GM19467 (cell line): ENCODE data around the gene VAT1.
"Not testable (repeated sequence)": the region's sequence is repeated elsewhere in the genome, so short reads cannot be mapped to it uniquely, and the experiment has no call there.

Source experiments
- ATAC-seq: cut with Tn5 transposase; IDR thresholded peaks from one replicate; pipeline ENCODE4 v1.9.1; 2021; ENCODE audit warnings: mild to moderate bottlenecking, moderate library complexity; ENCODE audit not compliant: unreplicated experiment

Gene VAT1

DNA sequence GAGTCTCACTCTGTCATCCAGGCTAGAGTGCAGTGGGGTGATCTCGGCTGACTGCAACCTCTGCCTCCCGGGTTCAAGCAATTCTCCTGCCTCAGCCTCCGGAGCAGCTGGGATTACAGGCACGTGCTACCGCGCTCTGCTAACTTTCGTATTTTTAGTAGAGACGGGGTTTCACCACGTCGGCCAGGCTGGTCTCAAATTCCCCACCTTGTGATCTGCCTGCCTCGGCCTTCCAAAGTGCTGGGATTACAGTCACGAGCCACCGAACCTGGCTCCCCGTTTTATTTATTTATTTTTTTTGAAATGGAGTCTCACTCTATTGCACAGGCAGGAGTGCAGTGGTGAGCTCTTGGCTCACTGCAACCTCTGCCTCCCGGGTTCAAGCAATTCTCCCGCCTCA lies 46.5 kb downstream of the VAT1 start:
- ATAC-seq, result not testable (repeated sequence)

- no peak for ATAC-seq
Observed at GRCh38 chr17:42975265-42975664, 46.9 kb downstream of the VAT1 start.

GRCh38 chr17:42973323-42973722 lies 48.9 kb downstream of the VAT1 start:
- ATAC-seq, result not testable (repeated sequence)

GRCh38 chr17:42971589-42971988 lies 50.6 kb downstream of the VAT1 start:
- ATAC-seq, result no peak

GRCh38 chr17:42969001-42969581 lies 53.1 kb downstream of the VAT1 start:
- ATAC-seq, result no peak

GRCh38 chr17:42967925-42968324 lies 54.3 kb downstream of the VAT1 start:
- ATAC-seq, result no peak
